ENCODE results near the gene RARRES2.
A peak's percentile ranks its signal among the peaks of the same experiment; 100 is the strongest.

RARRES2 gene

GRCh38 chr7:150381096-150381495 lies 39.7 kb upstream of the RARRES2 start:
- peaks cover 35% of the 10 kb centered on the region for H3K4me1 Mint-ChIP-seq
- H3K27ac Mint-ChIP-seq (ENCODE audit: low read depth) = no peak overlapping the region
- no peaks in the 10 kb centered on the region for H3K27me3 Mint-ChIP-seq
- DNase-seq (ENCODE audit: low spot score in 2 of 2) (no peak), ATAC-seq (replicated peaks; ENCODE audit: extremely low read depth, poor library complexity, severe bottlenecking) (no peak)
- H3K9me3 Mint-ChIP-seq = no peaks in the 10 kb centered on the region
- peaks cover 7% of the 10 kb centered on the region for H3K36me3 Mint-ChIP-seq (ENCODE audit: insufficient read depth)
- H3K4me3 Mint-ChIP-seq = no peak overlapping the region

- ATAC-seq (replicated peaks; ENCODE audit: extremely low read depth, poor library complexity, severe bottlenecking) (no peak), DNase-seq (ENCODE audit: low spot score in 2 of 2) (no peak)
- Mint-ChIP-seq H3K27ac (ENCODE audit: low read depth) (no peak overlapping the region), H3K9me3 (no peaks in the 10 kb centered on the region), H3K36me3 (ENCODE audit: insufficient read depth) (peaks cover 7% of the 10 kb centered on the region), H3K4me3 (peak overlapping the region; percentile 85), H3K27me3 (no peaks in the 10 kb centered on the region), H3K4me1 (peaks cover 39% of the 10 kb centered on the region)
These were observed 39.0 kb upstream of the RARRES2 start for GRCh38 chr7:150380463-150380862.

GRCh38 chr7:150379441-150380379 lies 38.3 kb upstream of the RARRES2 start:
- Mint-ChIP-seq H3K27ac (ENCODE audit: low read depth) (peak overlapping the region; percentile 68), H3K4me1 (peaks cover 39% of the 10 kb centered on the region), H3K36me3 (ENCODE audit: insufficient read depth) (peaks cover 7% of the 10 kb centered on the region), H3K27me3 (no peaks in the 10 kb centered on the region), H3K4me3 (peak overlapping the region; percentile 85), H3K9me3 (no peaks in the 10 kb centered on the region)
- DNase-seq (ENCODE audit: low spot score in 2 of 2) (no peak), ATAC-seq (replicated peaks; ENCODE audit: extremely low read depth, poor library complexity, severe bottlenecking) (peak; percentile 25)

GRCh38 chr7:150378853-150379440 lies 37.5 kb upstream of the RARRES2 start, which contains the start of gene ZNF775:
Gene ZNF775 (plus strand): TSS chr7:150379330. CDS start chr7:150388471, 9,141 bp downstream.
- peaks cover 39% of the 10 kb centered on the region for H3K4me1 Mint-ChIP-seq
- H3K9me3 Mint-ChIP-seq = no peaks in the 10 kb centered on the region

GRCh38 chr7:150378115-150378852 lies 36.9 kb upstream of the RARRES2 start:
- Mint-ChIP-seq H3K36me3 (ENCODE audit: insufficient read depth) (peaks cover 11% of the 10 kb centered on the region), H3K4me1 (peaks cover 42% of the 10 kb centered on the region), H3K4me3 (peak overlapping the region; percentile 85), H3K9me3 (no peaks in the 10 kb centered on the region), H3K27ac (ENCODE audit: low read depth) (peak overlapping the region; percentile 74), H3K27me3 (no peaks in the 10 kb centered on the region)
- DNase-seq (ENCODE audit: low spot score in 2 of 2) = peak in 1 of 2 donors; percentile 23
- peak; percentile 7 for ATAC-seq (replicated peaks; ENCODE audit: extremely low read depth, poor library complexity, severe bottlenecking)

More at GRCh38 chr7:150378853-150379440, 37.5 kb upstream of the RARRES2 start, which contains the start of gene ZNF775:
- ATAC-seq (replicated peaks; ENCODE audit: extremely low read depth, poor library complexity, severe bottlenecking) (peak; percentile 99), DNase-seq (ENCODE audit: low spot score in 2 of 2) (peak; percentile 77 to 88)
- H3K27ac Mint-ChIP-seq (ENCODE audit: low read depth) = peak within 1 kb of the TSS; percentile 74
- H3K27me3 Mint-ChIP-seq = no peaks in the 10 kb centered on the region
- H3K4me3 Mint-ChIP-seq = peak within 1 kb of the TSS; percentile 85
- H3K36me3 Mint-ChIP-seq (ENCODE audit: insufficient read depth) = peaks cover 7% of the 10 kb centered on the region

- Mint-ChIP-seq H3K4me1 (peaks cover 39% of the 10 kb centered on the region), H3K27ac (ENCODE audit: low read depth) (peak overlapping the region; percentile 74), H3K9me3 (no peaks in the 10 kb centered on the region), H3K4me3 (peak overlapping the region; percentile 85), H3K36me3 (ENCODE audit: insufficient read depth) (peaks cover 11% of the 10 kb centered on the region), H3K27me3 (no peaks in the 10 kb centered on the region)
- no peak for ATAC-seq (replicated peaks; ENCODE audit: extremely low read depth, poor library complexity, severe bottlenecking)
- DNase-seq (ENCODE audit: low spot score in 2 of 2) = no peak
These were observed 36.2 kb upstream of the RARRES2 start for GRCh38 chr7:150377635-150378034.

- no peak for ATAC-seq (replicated peaks; ENCODE audit: extremely low read depth, poor library complexity, severe bottlenecking)
- Mint-ChIP-seq H3K27me3 (no peaks in the 10 kb centered on the region), H3K9me3 (no peaks in the 10 kb centered on the region), H3K36me3 (ENCODE audit: insufficient read depth) (peaks cover 12% of the 10 kb centered on the region), H3K27ac (ENCODE audit: low read depth) (peak overlapping the region; percentile 74), H3K4me3 (peak overlapping the region; percentile 85), H3K4me1 (peaks cover 39% of the 10 kb centered on the region)
- DNase-seq (ENCODE audit: low spot score in 2 of 2) = no peak
These were observed 35.8 kb upstream of the RARRES2 start for GRCh38 chr7:150377196-150377595.

GRCh38 chr7:150376560-150376959 lies 35.1 kb upstream of the RARRES2 start:
- DNase-seq (ENCODE audit: low spot score in 2 of 2) (no peak), ATAC-seq (replicated peaks; ENCODE audit: extremely low read depth, poor library complexity, severe bottlenecking) (no peak)
- Mint-ChIP-seq H3K9me3 (no peaks in the 10 kb centered on the region), H3K36me3 (ENCODE audit: insufficient read depth) (peaks cover 13% of the 10 kb centered on the region), H3K4me3 (no peak overlapping the region), H3K27me3 (no peaks in the 10 kb centered on the region), H3K27ac (ENCODE audit: low read depth) (no peak overlapping the region), H3K4me1 (peaks cover 39% of the 10 kb centered on the region)

- DNase-seq (ENCODE audit: low spot score in 2 of 2) = no peak
- Mint-ChIP-seq H3K27me3 (no peaks in the 10 kb centered on the region), H3K36me3 (ENCODE audit: insufficient read depth) (peaks cover 13% of the 10 kb centered on the region), H3K27ac (ENCODE audit: low read depth) (no peak overlapping the region), H3K4me3 (no peak overlapping the region), H3K4me1 (peaks cover 38% of the 10 kb centered on the region), H3K9me3 (no peaks in the 10 kb centered on the region)
- no peak for ATAC-seq (replicated peaks; ENCODE audit: extremely low read depth, poor library complexity, severe bottlenecking)
These were observed 34.5 kb upstream of the RARRES2 start for GRCh38 chr7:150375662-150376521.

GRCh38 chr7:150374472-150374871 lies 33.0 kb upstream of the RARRES2 start:
- DNase-seq (ENCODE audit: low spot score in 2 of 2) (no peak), ATAC-seq (replicated peaks; ENCODE audit: extremely low read depth, poor library complexity, severe bottlenecking) (no peak)
- Mint-ChIP-seq H3K4me1 (peaks cover 38% of the 10 kb centered on the region), H3K9me3 (no peaks in the 10 kb centered on the region), H3K4me3 (no peak overlapping the region), H3K27me3 (no peaks in the 10 kb centered on the region), H3K27ac (ENCODE audit: low read depth) (peak overlapping the region; percentile 61), H3K36me3 (ENCODE audit: insufficient read depth) (peaks cover 16% of the 10 kb centered on the region)

- no peak overlapping the region for H3K4me3 Mint-ChIP-seq
- no peak for DNase-seq (ENCODE audit: low spot score in 2 of 2)
- peaks cover 38% of the 10 kb centered on the region for H3K4me1 Mint-ChIP-seq
- ATAC-seq (replicated peaks; ENCODE audit: extremely low read depth, poor library complexity, severe bottlenecking) = no peak
- no peaks in the 10 kb centered on the region for H3K9me3 Mint-ChIP-seq
- H3K27me3 Mint-ChIP-seq = no peaks in the 10 kb centered on the region
- no peak overlapping the region for H3K27ac Mint-ChIP-seq (ENCODE audit: low read depth)
- H3K36me3 Mint-ChIP-seq (ENCODE audit: insufficient read depth) = peaks cover 17% of the 10 kb centered on the region
These were observed 32.6 kb upstream of the RARRES2 start for GRCh38 chr7:150374026-150374425.

All from central memory CD8-positive, alpha-beta T cell (primary cell).